GM23338 (cell line): Measurements from ENCODE around the gene SLC30A1. TPM values are rescaled to one million over a fixed set of nuclear protein-coding genes. Genes with fewer than 3 reads are reported as not detected.

Source experiments
- ATAC-seq: fragments of 200-7000 bp; cut with Tn5 transposase; 3 replicates; pipeline ENCODE4 v1.9.1; 2020
- DNase-seq: peaks from one replicate; pipeline ENCODE4 v3.0.0-alpha.2; 2015; ENCODE audit warnings: low spot score
- H2AFZ ChIP-seq: fragments of 200-600 bp; sonication (generic); 2 replicates; pipeline ENCODE4 v1.8.0; 2016; ENCODE audit warnings: antibody characterized with exemption, mild to moderate bottlenecking, moderate library complexity
- H3F3A ChIP-seq: fragments of 200-600 bp; sonication (generic); replicated peaks from 2 replicates; pipeline ENCODE4 v1.8.0; 2017; ENCODE audit warnings: antibody characterized with exemption, mixed run types, low read depth
- H3K27ac ChIP-seq: fragments of 200-600 bp; sonication (generic); 2 replicates; pipeline ENCODE4 v1.6.1; 2016; ENCODE audit warnings: low read depth
- H3K27me3 ChIP-seq: fragments of 200-600 bp; sonication (generic); 2 replicates; pipeline ENCODE4 v1.8.0; 2016; ENCODE audit warnings: mild to moderate bottlenecking, mixed run types, moderate library complexity; ENCODE audit not compliant: insufficient read depth
- H3K36me3 ChIP-seq: fragments of 200-600 bp; sonication (generic); 2 replicates; pipeline ENCODE4 v1.8.0; 2016; ENCODE audit warnings: mild to moderate bottlenecking; ENCODE audit not compliant: insufficient read depth
- H3K4me1 ChIP-seq: fragments of 200-600 bp; sonication (generic); 2 replicates; pipeline ENCODE4 v1.8.0; 2016; ENCODE audit warnings: mild to moderate bottlenecking, moderate library complexity; ENCODE audit not compliant: insufficient read depth
- H3K4me2 ChIP-seq: fragments of 200-600 bp; sonication (generic); 2 replicates; pipeline ENCODE4 v1.7.1; 2017; ENCODE audit warnings: mixed run types
- H3K4me3 ChIP-seq: fragments of 200-600 bp; sonication (generic); 2 replicates; pipeline ENCODE4 v1.6.1; 2016; ENCODE audit warnings: mixed run types
- H3K79me2 ChIP-seq: fragments of 200-600 bp; sonication (generic); replicated peaks from 2 replicates; pipeline ENCODE4 v1.8.0; 2017; ENCODE audit warnings: mild to moderate bottlenecking; ENCODE audit not compliant: insufficient read depth
- H3K9me2 ChIP-seq: fragments of 200-600 bp; sonication (generic); 2 replicates; pipeline ENCODE4 v1.8.0; 2017; ENCODE audit not compliant: insufficient read depth
- H4K20me1 ChIP-seq: fragments of 200-600 bp; sonication (generic); replicated peaks from 2 replicates; pipeline ENCODE4 v1.8.0; 2017; ENCODE audit warnings: mild to moderate bottlenecking; ENCODE audit not compliant: insufficient read depth
- H3K27ac Mint-ChIP-seq: 2 replicates; pipeline ENCODE4 v1.8.0; 2020; ENCODE audit warnings: inconsistent platforms, mild to moderate bottlenecking, moderate library complexity, mixed read lengths
- H3K27me3 Mint-ChIP-seq: 3 replicates; pipeline ENCODE4 v1.8.0; 2022; ENCODE audit warnings: low read depth, mild to moderate bottlenecking, moderate library complexity, mixed read lengths, inconsistent platforms; ENCODE audit not compliant: insufficient read depth, poor library complexity
- H3K36me3 Mint-ChIP-seq: 3 replicates; pipeline ENCODE4 v1.8.0; 2021; ENCODE audit warnings: low read depth, mild to moderate bottlenecking, inconsistent platforms, moderate library complexity, mixed read lengths
- H3K4me1 Mint-ChIP-seq: 3 replicates; pipeline ENCODE4 v1.8.0; 2020; ENCODE audit warnings: mild to moderate bottlenecking, inconsistent platforms, mixed read lengths
- H3K4me3 Mint-ChIP-seq: 3 replicates; pipeline ENCODE4 v1.8.0; 2021; ENCODE audit warnings: moderate library complexity, mild to moderate bottlenecking, inconsistent platforms, mixed read lengths
- H3K9me3 Mint-ChIP-seq: 3 replicates; pipeline ENCODE4 v1.8.0; 2020; ENCODE audit warnings: moderate library complexity, mild to moderate bottlenecking, inconsistent platforms, mixed read lengths
- CREB1 ChIP-seq: fragments of 250-450 bp; sonication (Bioruptor Pico); IDR thresholded peaks from 2 replicates; pipeline ENCODE4 v1.5.0; 2020; ENCODE audit warnings: low read depth, mild to moderate bottlenecking, moderate library complexity
- EZH2 ChIP-seq: fragments of 200-600 bp; sonication (generic); IDR thresholded peaks from one replicate; pipeline ENCODE4 v1.8.0; 2017; ENCODE audit warnings: antibody characterized with exemption, mild to moderate bottlenecking, low read depth; ENCODE audit not compliant: unreplicated experiment
- EZH2phosphoT487 ChIP-seq: fragments of 200-600 bp; sonication (generic); IDR thresholded peaks from one replicate; pipeline ENCODE4 v1.8.1; 2018; ENCODE audit warnings: antibody characterized with exemption; ENCODE audit not compliant: unreplicated experiment
- JUNB ChIP-seq: IDR thresholded peaks from one replicate; pipeline ENCODE4 v1.6.1; 2016; ENCODE audit warnings: antibody characterized with exemption; ENCODE audit not compliant: unreplicated experiment
- NANOG ChIP-seq: IDR thresholded peaks from 2 replicates; pipeline ENCODE4 v1.6.1; 2016; ENCODE audit warnings: antibody characterized with exemption, borderline replicate concordance
- POLR2AphosphoS5 ChIP-seq: IDR thresholded peaks from 2 replicates; pipeline ENCODE4 v1.6.1; 2016; ENCODE audit warnings: antibody characterized with exemption, low read depth
- REST ChIP-seq: IDR thresholded peaks from one replicate; pipeline ENCODE4 v1.6.1; 2018; ENCODE audit warnings: antibody characterized with exemption; ENCODE audit not compliant: unreplicated experiment
- STAT1 ChIP-seq: IDR thresholded peaks from one replicate; pipeline ENCODE4 v1.6.1; 2016; ENCODE audit warnings: antibody characterized with exemption; ENCODE audit not compliant: unreplicated experiment
- ZNF114 ChIP-seq: fragments of 250-450 bp; sonication (Bioruptor Pico); IDR thresholded peaks from 2 replicates; pipeline ENCODE4 v1.5.0; 2020; ENCODE audit warnings: mild to moderate bottlenecking, moderate library complexity
- ZNF462 ChIP-seq: fragments of 250-450 bp; sonication (Bioruptor Pico); IDR thresholded peaks from 2 replicates; pipeline ENCODE4 v1.5.0; 2020; ENCODE audit warnings: mild to moderate bottlenecking, moderate library complexity
- polyA plus RNA-seq: library from polyadenylated mRNA; unstranded; fragments of >200 nt; fragmentation: Nextera tagmentation; extraction: Ambion mirVana; gene quantifications from 2 replicates; pipeline ENCODE4 v1.2.1, GENCODE V29; 2016
- total RNA-seq: library from RNA; depleted of rRNA; stranded (reverse); fragments of >200 nt; shearing (Covaris generic); gene quantifications from 2 replicates; pipeline ENCODE4 v1.2.3, GENCODE V29; 2014
- TF ChIP-seq, protein P1 (sequence below): IDR thresholded peaks from 2 replicates; pipeline ENCODE4 v1.6.1; 2016; ENCODE audit warnings: antibody characterized with exemption

The SLC30A1 gene
- total and polyA plus RNA-seq, 2 experiments from 2014 or later, result 3.3 to 17.7 TPM

DNA sequence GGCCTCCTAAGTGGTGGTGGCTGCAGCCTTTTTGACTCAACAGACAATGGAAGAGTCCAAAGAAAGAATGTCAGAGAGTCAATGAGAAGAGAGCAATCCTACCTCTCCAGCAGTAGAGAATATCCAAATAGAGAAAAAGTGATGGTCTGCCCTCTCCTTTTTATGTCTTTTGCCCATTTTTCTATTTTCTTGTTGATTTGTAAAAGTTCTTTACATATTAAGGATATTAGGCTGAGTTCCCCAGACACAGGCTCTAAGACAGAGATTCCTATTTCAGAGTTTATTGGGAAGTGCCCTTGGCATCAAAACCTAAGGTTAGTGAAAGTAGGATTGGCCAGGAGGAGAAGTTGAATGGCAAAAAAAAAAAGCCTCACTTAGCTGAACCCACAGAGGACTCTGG lies 20.3 kb upstream of the SLC30A1 start:
- no peak for TF ChIP-seq EZH2phosphoT487
- TF ChIP-seq, protein P1, sequence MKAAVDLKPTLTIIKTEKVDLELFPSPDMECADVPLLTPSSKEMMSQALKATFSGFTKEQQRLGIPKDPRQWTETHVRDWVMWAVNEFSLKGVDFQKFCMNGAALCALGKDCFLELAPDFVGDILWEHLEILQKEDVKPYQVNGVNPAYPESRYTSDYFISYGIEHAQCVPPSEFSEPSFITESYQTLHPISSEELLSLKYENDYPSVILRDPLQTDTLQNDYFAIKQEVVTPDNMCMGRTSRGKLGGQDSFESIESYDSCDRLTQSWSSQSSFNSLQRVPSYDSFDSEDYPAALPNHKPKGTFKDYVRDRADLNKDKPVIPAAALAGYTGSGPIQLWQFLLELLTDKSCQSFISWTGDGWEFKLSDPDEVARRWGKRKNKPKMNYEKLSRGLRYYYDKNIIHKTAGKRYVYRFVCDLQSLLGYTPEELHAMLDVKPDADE, result no peak
- no peak for TF ChIP-seq STAT1
- TF ChIP-seq ZNF114 (CRISPR knock-in tag), result no peak
- TF ChIP-seq REST, result no peak
- TF ChIP-seq JUNB, result no peak
- no peak for TF ChIP-seq EZH2
- no peak for TF ChIP-seq POLR2AphosphoS5
- no peaks in the 10 kb centered on the region for H3K36me3 Mint-ChIP-seq
- Histone ChIP-seq H3K79me2 (no peaks in the 10 kb centered on the region), H3K4me3 (no peak overlapping the region), H3K4me2 (no peak overlapping the region), H3K4me1 (no peaks in the 10 kb centered on the region), H3K36me3 (no peaks in the 10 kb centered on the region), H3K27me3 (no peaks in the 10 kb centered on the region), H3F3A (no peaks in the 10 kb centered on the region), H4K20me1 (no peaks in the 10 kb centered on the region), H3K27ac (no peak overlapping the region), H2AFZ (no peak overlapping the region), H3K9me2 (no peaks in the 10 kb centered on the region)
- H3K4me1 Mint-ChIP-seq, result no peaks in the 10 kb centered on the region
- no peak overlapping the region for H3K4me3 Mint-ChIP-seq
- no peaks in the 10 kb centered on the region for H3K9me3 Mint-ChIP-seq
- no peak for DNase-seq
- H3K27me3 Mint-ChIP-seq, result peaks cover 7% of the 10 kb centered on the region
- no peak overlapping the region for H3K27ac Mint-ChIP-seq
- ATAC-seq, result no peak

- no peak overlapping the region for H3K4me2 ChIP-seq
- H3K27ac ChIP-seq, result no peak overlapping the region
- no peaks in the 10 kb centered on the region for H3K36me3 ChIP-seq
- peaks cover 7% of the 10 kb centered on the region for H3K27me3 Mint-ChIP-seq
- H3K9me3 Mint-ChIP-seq, result no peaks in the 10 kb centered on the region
- H3K79me2 ChIP-seq, result no peaks in the 10 kb centered on the region
- H3K4me1 Mint-ChIP-seq, result no peaks in the 10 kb centered on the region
- no peak overlapping the region for H3K4me3 Mint-ChIP-seq
- H3K36me3 Mint-ChIP-seq, result no peaks in the 10 kb centered on the region
- ATAC-seq, result no peak
- no peaks in the 10 kb centered on the region for H3K9me2 ChIP-seq
- H3K4me3 ChIP-seq, result no peak overlapping the region
- no peaks in the 10 kb centered on the region for H4K20me1 ChIP-seq
- H3K27me3 ChIP-seq, result no peaks in the 10 kb centered on the region
- H2AFZ ChIP-seq, result no peak overlapping the region
- H3F3A ChIP-seq, result no peaks in the 10 kb centered on the region
- no peak for DNase-seq
- H3K27ac Mint-ChIP-seq, result no peak overlapping the region
- no peaks in the 10 kb centered on the region for H3K4me1 ChIP-seq
- TF ChIP-seq EZH2phosphoT487 (no peak), ZNF114 (CRISPR knock-in tag) (no peak), NANOG (no peak), ZNF462 (CRISPR knock-in tag) (no peak), EZH2 (no peak), CREB1 (CRISPR knock-in tag) (no peak)
Observed at GRCh38 chr1:211598514-211598913, 19.6 kb upstream of the SLC30A1 start.
